Daoy (cell line): ENCODE data around the gene ARHGEF40. TPM values are rescaled to one million over a fixed set of nuclear protein-coding genes. Genes with fewer than 3 reads are reported as not detected.

ENCODE experiments used
- DNase-seq: peaks from one replicate; pipeline ENCODE4 v3.0.0-alpha.2; 2015; ENCODE audit warnings: low read depth
- total RNA-seq: library from RNA; depleted of rRNA; stranded (reverse); fragments of >200 nt; shearing (Covaris generic); gene quantifications from 2 replicates; pipeline ENCODE4 v1.2.3, GENCODE V29; 2014

The ARHGEF40 gene
- total RNA-seq, 1 experiment from 2014 or later: 59.9 TPM

GRCh38 chr14:21059842-21060613, 10.1 kb upstream of the ARHGEF40 start:
- peak; percentile 52 for DNase-seq

GRCh38 chr14:21060614-21061346, 9.3 kb upstream of the ARHGEF40 start:
- no peak for DNase-seq

- no peak for DNase-seq
These were observed 8.8 kb upstream of the ARHGEF40 start for GRCh38 chr14:21061347-21061668.

- DNase-seq: peak; percentile 93
These were observed 6.6 kb upstream of the ARHGEF40 start for GRCh38 chr14:21063479-21063878.

- DNase-seq: no peak
These were observed 3.1 kb upstream of the ARHGEF40 start for GRCh38 chr14:21066882-21067502.

GRCh38 chr14:21068521-21069387, 1.4 kb upstream of the ARHGEF40 start:
- DNase-seq: peak; percentile 72

- DNase-seq: peak; percentile 78
These were observed 569 bp upstream of the ARHGEF40 start for GRCh38 chr14:21069388-21070082.

- peak; percentile 73 for DNase-seq
These were observed 613 bp downstream of the ARHGEF40 start for GRCh38 chr14:21070610-21071224.

GRCh38 chr14:21071225-21072030, 1.3 kb downstream of the ARHGEF40 start:
- peak; percentile 99 for DNase-seq

GRCh38 chr14:21072031-21072473, 1.9 kb downstream of the ARHGEF40 start:
- DNase-seq: peak; percentile 68

GRCh38 chr14:21072781-21073339, 2.8 kb downstream of the ARHGEF40 start:
- DNase-seq: no peak

- DNase-seq: no peak
These were observed 3.8 kb downstream of the ARHGEF40 start for GRCh38 chr14:21073921-21074320.

- DNase-seq: no peak
These were observed 4.5 kb downstream of the ARHGEF40 start for GRCh38 chr14:21074398-21075272.

- DNase-seq: no peak
These were observed 5.8 kb downstream of the ARHGEF40 start for GRCh38 chr14:21075719-21076437.

- no peak for DNase-seq
These were observed 7.6 kb downstream of the ARHGEF40 start for GRCh38 chr14:21077672-21078071.

GRCh38 chr14:21078287-21078686, 8.2 kb downstream of the ARHGEF40 start:
- no peak for DNase-seq

GRCh38 chr14:21078726-21079125, 8.6 kb downstream of the ARHGEF40 start:
- DNase-seq: no peak
